ENCODE results near the gene CDH22.

DNA sequence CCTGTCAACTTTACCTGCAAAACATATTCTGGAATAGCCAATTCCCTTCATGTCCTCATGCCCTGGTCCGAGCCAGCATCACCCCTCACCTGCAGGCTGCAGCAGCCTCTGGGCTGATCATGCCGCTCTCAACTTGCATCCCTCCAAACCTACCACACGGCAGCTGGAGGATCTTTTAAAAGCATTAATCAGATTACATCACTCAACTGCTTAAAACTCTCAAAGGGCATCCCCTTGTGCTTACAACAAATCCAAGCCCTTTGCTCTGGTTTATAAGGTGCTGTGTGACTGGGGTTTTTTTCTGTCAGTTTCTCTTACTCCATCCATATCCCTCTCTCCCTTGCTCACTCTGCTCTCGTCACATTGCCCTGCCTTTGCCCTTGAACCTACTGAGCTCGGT, 166.2 kb downstream of the CDH22 start:
- TF ChIP-seq, protein P1, sequence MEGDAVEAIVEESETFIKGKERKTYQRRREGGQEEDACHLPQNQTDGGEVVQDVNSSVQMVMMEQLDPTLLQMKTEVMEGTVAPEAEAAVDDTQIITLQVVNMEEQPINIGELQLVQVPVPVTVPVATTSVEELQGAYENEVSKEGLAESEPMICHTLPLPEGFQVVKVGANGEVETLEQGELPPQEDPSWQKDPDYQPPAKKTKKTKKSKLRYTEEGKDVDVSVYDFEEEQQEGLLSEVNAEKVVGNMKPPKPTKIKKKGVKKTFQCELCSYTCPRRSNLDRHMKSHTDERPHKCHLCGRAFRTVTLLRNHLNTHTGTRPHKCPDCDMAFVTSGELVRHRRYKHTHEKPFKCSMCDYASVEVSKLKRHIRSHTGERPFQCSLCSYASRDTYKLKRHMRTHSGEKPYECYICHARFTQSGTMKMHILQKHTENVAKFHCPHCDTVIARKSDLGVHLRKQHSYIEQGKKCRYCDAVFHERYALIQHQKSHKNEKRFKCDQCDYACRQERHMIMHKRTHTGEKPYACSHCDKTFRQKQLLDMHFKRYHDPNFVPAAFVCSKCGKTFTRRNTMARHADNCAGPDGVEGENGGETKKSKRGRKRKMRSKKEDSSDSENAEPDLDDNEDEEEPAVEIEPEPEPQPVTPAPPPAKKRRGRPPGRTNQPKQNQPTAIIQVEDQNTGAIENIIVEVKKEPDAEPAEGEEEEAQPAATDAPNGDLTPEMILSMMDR (IDR thresholded peaks at IDR 0.05), result no peak
- no peak for TF ChIP-seq POLR2A (IDR thresholded peaks at IDR 0.05)

All from adrenal gland (tissue), 5 donors.